GM15510 (cell line): ENCODE results near the gene COBL.

Experiments
- POLR2A ChIP-seq: IDR thresholded peaks from 3 replicates; pipeline ENCODE4 v1.6.1; 2011; ENCODE audit warnings: borderline replicate concordance; ENCODE audit not compliant: insufficient read length; ENCODE audit errors: extremely low read depth

The COBL gene

DNA sequence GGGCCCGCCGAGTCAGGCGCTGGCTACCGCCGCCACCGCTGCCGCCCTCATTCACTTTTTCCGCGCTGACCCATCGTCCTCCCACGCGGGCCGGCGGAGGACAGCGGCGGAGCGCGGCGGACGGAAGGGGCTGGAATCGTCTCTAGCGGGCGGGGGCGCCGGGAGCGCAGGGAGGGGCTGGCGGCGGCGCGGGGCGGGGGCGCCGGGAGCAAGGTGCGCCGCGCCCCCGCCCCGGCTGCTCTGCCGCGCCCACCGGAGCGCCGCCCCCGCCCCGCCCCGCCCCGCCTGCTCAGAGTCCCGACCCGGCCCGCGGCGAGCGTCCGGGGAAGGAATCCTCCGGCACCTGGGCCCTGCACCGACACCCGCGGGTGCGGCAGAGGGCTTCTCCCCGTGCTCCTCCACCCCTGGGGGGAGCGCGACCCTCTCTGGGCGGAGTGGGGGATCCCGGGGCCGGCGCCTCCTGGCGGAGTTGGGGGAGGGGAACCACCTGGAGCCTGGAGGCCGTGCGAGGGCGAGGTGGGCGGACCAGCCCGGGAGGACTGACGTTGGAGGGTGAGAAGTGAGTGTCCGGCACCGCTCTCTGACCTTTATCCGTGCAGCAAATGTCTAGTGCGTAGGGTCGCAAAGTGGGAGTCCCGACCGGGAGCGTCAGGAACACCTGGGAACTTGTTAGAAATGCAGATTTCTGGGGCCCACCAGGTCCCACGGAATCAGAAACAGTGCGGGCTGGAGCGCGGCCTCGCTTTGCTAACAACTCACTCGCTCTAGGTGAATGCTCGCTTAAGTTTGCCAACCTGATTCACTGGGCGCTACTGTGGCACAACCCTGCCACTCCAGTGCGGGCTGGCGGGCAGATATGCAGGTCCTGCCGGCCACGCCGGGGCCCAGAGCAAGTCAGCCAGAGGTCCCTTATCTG is at the start of gene COBL:
TSS of gene COBL (minus strand) at position 144 of the 916 bp plus-strand sequence. CDS start 176 bp downstream, outside the sequence.
- TF ChIP-seq POLR2A, result no peak

DNA sequence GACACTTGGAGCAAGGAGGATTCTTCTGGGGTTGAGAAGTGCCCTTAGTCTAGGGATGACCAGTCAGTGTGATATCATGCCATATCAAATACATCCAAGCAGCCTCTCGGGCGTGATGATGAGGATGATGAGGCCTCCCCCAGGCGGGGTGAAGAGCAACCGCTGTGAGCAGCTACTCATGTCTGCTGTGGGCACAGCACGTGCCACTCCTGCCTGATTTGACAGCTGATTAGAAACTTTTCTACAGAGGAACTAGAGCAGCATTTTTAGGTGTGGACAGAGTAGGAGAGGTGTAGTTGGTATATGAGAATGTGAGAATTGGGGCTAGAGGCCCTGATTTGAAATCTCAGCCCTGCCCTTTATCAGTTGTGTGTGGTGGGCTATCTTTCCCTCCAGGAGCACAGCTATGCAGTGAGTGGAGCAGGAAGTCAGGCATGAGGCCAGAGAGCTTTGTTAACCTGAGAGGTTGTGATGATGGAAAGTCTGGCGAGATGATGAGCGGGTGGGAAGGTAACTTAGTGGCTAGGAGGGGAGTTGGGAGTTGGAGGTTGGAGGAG is 49.6 kb upstream of the COBL start:
- TF ChIP-seq POLR2A, result no peak

DNA sequence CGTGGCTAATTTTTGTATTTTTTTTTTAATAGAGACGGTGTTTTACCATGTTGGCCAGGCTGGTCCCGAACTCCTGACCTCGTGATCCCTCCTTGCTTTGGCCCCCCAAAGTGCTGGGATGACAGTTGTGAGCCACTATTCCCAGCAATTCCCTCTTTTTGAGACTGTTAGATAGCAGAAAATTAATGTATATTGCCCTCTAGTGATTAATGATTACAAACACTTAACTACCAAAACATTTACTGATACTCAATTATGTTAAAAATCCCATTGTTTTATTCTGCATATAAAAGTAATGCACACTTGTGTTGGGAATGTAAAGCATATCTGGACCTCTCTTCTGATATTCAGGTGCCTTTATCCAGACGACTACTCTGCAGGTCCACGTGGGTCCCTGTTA is 41.2 kb upstream of the COBL start:
- no peak for TF ChIP-seq POLR2A

GRCh38 chr7:51356849-51357516 is 40.4 kb upstream of the COBL start:
- no peak for TF ChIP-seq POLR2A

- TF ChIP-seq POLR2A, result no peak
These were observed 38.3 kb upstream of the COBL start for GRCh38 chr7:51354897-51355296.

DNA sequence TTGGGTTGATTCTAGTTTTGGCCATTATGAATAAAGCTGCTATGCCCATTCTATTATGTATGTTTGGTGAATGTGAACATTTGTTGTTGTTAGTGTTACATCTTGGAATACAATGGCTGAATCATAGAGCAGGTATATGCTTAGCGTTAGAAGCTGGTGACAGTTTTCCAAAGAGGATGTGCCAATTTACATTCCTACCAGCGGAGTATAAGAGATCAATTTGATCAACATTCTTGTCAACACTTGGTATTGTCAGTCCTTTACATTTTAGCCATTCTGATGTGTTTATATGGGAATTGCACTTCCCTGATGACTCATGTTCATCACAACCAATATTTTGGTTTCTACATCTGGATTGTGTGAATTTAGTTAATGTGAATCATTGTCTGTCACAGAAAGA is 37.8 kb upstream of the COBL start:
- TF ChIP-seq POLR2A, result no peak

- no peak for TF ChIP-seq POLR2A
These were observed 35.8 kb upstream of the COBL start for GRCh38 chr7:51352174-51353100.

GRCh38 chr7:51351661-51352060 is 35.1 kb upstream of the COBL start:
- no peak for TF ChIP-seq POLR2A

GRCh38 chr7:51350546-51350896 is 33.9 kb upstream of the COBL start:
- no peak for TF ChIP-seq POLR2A

- no peak for TF ChIP-seq POLR2A
These were observed 33.4 kb upstream of the COBL start for GRCh38 chr7:51349820-51350545.

DNA sequence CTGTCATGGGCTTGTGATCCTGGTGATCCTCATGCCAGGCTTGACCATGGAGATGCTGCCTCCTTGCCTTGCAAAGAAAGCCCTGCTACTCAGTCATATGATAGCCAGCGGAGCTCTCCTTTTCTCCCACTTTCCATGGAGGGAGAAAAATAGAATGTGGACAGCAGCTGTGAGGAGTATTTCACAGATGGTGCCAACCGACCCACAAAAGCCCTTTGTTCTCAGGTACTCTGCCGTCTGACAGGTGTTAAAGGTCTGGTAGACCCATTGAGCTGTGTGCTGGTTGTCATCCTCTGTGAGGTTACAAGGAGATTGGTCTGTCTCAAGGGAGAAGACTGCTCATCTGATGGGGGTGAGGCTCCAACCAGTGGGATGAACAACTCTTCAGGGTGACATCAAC is 29.5 kb upstream of the COBL start:
- TF ChIP-seq POLR2A, result no peak

DNA sequence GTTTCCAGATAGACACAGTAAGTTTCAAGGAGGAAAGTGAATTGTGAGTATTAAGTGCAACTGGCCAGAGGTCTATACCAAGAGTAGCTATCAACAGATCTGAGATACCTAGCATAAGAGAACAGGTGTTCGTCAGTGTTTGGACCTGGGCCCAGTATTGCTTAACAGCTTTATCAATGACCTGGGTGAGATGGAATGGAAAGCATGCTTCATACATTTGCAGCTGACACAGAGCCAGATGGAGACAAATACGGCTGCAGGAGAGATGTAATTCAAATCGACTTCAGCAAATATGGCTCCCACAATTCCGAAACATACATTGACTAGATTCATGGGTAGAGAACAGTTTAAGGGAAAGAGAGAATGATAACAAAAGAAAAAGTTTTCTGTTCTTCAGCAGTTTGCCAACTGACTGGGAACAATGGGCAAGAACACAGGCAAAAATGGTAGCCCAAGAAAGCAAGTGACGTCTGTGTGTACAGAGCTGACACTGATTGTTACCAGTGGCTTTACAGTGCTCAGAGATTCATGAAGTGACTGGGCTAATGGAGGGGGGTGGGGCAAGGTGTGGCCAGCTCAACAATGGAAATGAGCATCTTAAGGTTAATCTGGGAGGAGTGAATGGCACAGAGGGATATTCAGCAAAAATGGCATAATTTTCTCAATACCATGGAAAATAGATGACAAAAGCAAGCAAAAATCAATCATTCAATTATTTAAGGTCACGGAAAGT is 28.0 kb upstream of the COBL start:
- TF ChIP-seq POLR2A, result no peak

DNA sequence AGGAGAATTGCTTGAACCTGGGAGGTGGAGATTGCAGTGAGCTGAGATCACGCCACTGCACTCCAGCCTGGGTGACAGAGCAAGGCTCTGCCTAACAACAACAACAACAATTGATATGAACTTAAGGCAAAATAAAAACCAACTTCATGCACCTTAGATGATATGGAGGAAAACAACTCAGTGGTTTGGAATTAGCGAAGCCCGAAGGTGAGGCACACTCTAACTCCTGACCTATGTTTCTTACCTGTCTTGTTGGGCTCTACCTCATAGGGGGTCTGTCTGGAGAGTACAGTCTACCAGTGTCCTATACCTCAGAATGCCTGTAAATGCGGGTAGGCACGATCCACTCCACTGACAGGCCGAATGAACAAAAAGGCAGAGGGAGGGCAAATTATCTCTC is 24.3 kb upstream of the COBL start:
- TF ChIP-seq POLR2A, result no peak

- no peak for TF ChIP-seq POLR2A
These were observed 23.6 kb upstream of the COBL start for GRCh38 chr7:51340029-51340838.
